HepG2 (cell line): ENCODE data around the gene ABCB4. TPM values are rescaled to one million over a fixed set of nuclear protein-coding genes. Genes with fewer than 3 reads are reported as not detected.
A peak's percentile ranks its signal among the peaks of the same experiment; 100 is the strongest.

Experiments used
- ATF1 ChIP-seq: IDR thresholded peaks from 2 replicates; pipeline ENCODE4 v1.6.1; 2016; ENCODE audit warnings: mild to moderate bottlenecking, control low read depth
- BORCS8-MEF2B ChIP-seq: sonication (generic); formaldehyde crosslinking; IDR thresholded peaks from 2 replicates; pipeline ENCODE4 v1.8.0; 2022; ENCODE audit warnings: mild to moderate bottlenecking, missing genetic modification reagents
- EZH2 ChIP-seq: conservative IDR thresholded peaks from 2 replicates; pipeline ENCODE4 v1.6.1; 2012; ENCODE audit warnings: mild to moderate bottlenecking, low read depth, low read length, moderate library complexity
- FOXA3 ChIP-seq: IDR thresholded peaks from 2 replicates; pipeline ENCODE4 v1.6.1; 2016; ENCODE audit warnings: missing genetic modification reagents, missing compliant biosample characterization
- GTF3A ChIP-seq: sonication (generic); formaldehyde crosslinking; conservative IDR thresholded peaks from 2 replicates; pipeline ENCODE4 v1.4.0; 2020; ENCODE audit warnings: mild to moderate bottlenecking, missing genetic modification reagents
- KDM5A ChIP-seq: fragments of 200-600 bp; sonication (generic); IDR thresholded peaks from 2 replicates; pipeline ENCODE4 v1.7.0; 2018; ENCODE audit warnings: antibody characterized with exemption, mild to moderate bottlenecking, low read length, borderline replicate concordance
- TEAD2 ChIP-seq: sonication (generic); formaldehyde crosslinking; IDR thresholded peaks from 2 replicates; pipeline ENCODE4 v1.9.0; 2021; ENCODE audit warnings: missing genetic modification reagents
- XBP1 ChIP-seq: sonication (generic); formaldehyde crosslinking; IDR thresholded peaks from 2 replicates; pipeline ENCODE4 v1.5.0; 2020; ENCODE audit warnings: missing genetic modification reagents
- ZNF17 ChIP-seq: sonication (generic); formaldehyde crosslinking; IDR thresholded peaks from 2 replicates; pipeline ENCODE4 v1.5.0; 2020; ENCODE audit warnings: mild to moderate bottlenecking, missing genetic modification reagents
- ZNF331 ChIP-seq: sonication (generic); formaldehyde crosslinking; IDR thresholded peaks from 2 replicates; pipeline ENCODE4 v1.4.0; 2020; ENCODE audit warnings: missing genetic modification reagents
- ZNF816 ChIP-seq: sonication (generic); formaldehyde crosslinking; IDR thresholded peaks from 2 replicates; pipeline ENCODE4 v1.8.0; 2022; ENCODE audit warnings: missing genetic modification reagents, mild to moderate bottlenecking, borderline replicate concordance
- polyA plus RNA-seq, 8 experiments: library from polyadenylated mRNA; depleted of rRNA in 3 of 8; stranded (reverse) in 7 of 8; unstranded in 1 of 8; fragments of >200 nt; fragmentation: Illumina TruSeq in 4 of 8; extraction: Trizol in 4 of 8; gene quantifications; 2 replicates each; pipeline versions ENCODE4 v1.2.1 to v1.2.3, GENCODE V29; 2011 to 2016; ENCODE audit warnings: low read depth in 4 of 8, missing spikeins in 1 of 8, mixed read lengths in 1 of 8; ENCODE audit not compliant: insufficient read depth in 1 of 8
- total RNA-seq, 5 experiments: library from RNA; depleted of rRNA; stranded (reverse); fragments of >200 nt; fragmentation: Illumina TruSeq; extraction: Trizol; gene quantifications; 2 replicates each; pipeline ENCODE4 v1.2.3, GENCODE V29; 2016; ENCODE audit warnings: low read depth in 1 of 5
- TF ChIP-seq, protein P1 (sequence below): sonication (generic); formaldehyde crosslinking; IDR thresholded peaks from 2 replicates; pipeline ENCODE4 v1.4.0; 2020; ENCODE audit warnings: missing genetic modification reagents
- TF ChIP-seq, protein P2 (sequence below): sonication (generic); formaldehyde crosslinking; IDR thresholded peaks from 2 replicates; pipeline ENCODE4 v1.4.0; 2020; ENCODE audit warnings: missing genetic modification reagents
- TF ChIP-seq, protein P3 (sequence below): sonication (generic); formaldehyde crosslinking; IDR thresholded peaks from 2 replicates; pipeline ENCODE4 v1.4.0; 2020; ENCODE audit warnings: missing genetic modification reagents
- TF ChIP-seq, protein P4 (sequence below): sonication (generic); formaldehyde crosslinking; IDR thresholded peaks from 2 replicates; pipeline ENCODE4 v1.8.1; 2022; ENCODE audit warnings: low read depth, mild to moderate bottlenecking, missing genetic modification reagents
- TF ChIP-seq, protein P5 (sequence below): sonication (generic); formaldehyde crosslinking; IDR thresholded peaks from 2 replicates; pipeline ENCODE4 v1.5.1; 2020; ENCODE audit warnings: missing genetic modification reagents, mild to moderate bottlenecking, borderline replicate concordance
- TF ChIP-seq, protein P6 (sequence below): IDR thresholded peaks from 2 replicates; pipeline ENCODE4 v1.6.1; 2016; ENCODE audit warnings: missing compliant biosample characterization, missing genetic modification reagents, borderline replicate concordance

The ABCB4 gene
- total and polyA plus RNA-seq, 2 of the 13 experiments (the other 11 are each of a cell fraction or from before 2014, with no cell fraction given): 18.0 to 32.4 TPM

DNA sequence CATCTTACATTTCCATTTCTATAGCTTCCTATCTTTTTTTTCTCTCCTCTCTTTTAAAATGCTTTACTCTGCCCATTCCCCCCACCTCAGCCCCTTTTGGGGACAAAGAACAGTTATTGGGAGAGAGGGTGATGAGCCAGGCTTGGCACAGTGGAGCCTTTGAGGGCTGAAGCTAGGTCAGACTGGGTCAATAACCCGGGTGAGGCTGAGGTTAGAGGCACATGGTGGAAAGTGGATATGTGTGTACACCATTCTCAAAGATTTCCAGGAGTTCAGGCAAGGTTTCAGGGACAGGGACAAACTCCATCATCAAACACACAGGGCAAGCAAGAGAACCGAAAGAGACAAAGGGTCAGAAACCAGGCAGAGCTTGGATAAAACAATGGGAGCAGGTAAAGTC, 11.5 kb downstream of the ABCB4 start (continued):
- TF ChIP-seq, protein P1, sequence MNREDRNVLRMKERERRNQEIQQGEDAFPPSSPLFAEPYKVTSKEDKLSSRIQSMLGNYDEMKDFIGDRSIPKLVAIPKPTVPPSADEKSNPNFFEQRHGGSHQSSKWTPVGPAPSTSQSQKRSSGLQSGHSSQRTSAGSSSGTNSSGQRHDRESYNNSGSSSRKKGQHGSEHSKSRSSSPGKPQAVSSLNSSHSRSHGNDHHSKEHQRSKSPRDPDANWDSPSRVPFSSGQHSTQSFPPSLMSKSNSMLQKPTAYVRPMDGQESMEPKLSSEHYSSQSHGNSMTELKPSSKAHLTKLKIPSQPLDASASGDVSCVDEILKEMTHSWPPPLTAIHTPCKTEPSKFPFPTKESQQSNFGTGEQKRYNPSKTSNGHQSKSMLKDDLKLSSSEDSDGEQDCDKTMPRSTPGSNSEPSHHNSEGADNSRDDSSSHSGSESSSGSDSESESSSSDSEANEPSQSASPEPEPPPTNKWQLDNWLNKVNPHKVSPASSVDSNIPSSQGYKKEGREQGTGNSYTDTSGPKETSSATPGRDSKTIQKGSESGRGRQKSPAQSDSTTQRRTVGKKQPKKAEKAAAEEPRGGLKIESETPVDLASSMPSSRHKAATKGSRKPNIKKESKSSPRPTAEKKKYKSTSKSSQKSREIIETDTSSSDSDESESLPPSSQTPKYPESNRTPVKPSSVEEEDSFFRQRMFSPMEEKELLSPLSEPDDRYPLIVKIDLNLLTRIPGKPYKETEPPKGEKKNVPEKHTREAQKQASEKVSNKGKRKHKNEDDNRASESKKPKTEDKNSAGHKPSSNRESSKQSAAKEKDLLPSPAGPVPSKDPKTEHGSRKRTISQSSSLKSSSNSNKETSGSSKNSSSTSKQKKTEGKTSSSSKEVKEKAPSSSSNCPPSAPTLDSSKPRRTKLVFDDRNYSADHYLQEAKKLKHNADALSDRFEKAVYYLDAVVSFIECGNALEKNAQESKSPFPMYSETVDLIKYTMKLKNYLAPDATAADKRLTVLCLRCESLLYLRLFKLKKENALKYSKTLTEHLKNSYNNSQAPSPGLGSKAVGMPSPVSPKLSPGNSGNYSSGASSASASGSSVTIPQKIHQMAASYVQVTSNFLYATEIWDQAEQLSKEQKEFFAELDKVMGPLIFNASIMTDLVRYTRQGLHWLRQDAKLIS (CRISPR knock-in tag): no peak
- TF ChIP-seq ATF1 (CRISPR knock-in tag): 0 out of 2 replicates have a peak, but pooled peaks have one; percentile 23
- peak; percentile 90 for TF ChIP-seq FOXA3 (CRISPR knock-in tag)
- TF ChIP-seq GTF3A (CRISPR knock-in tag): no peak
- TF ChIP-seq, protein P2, sequence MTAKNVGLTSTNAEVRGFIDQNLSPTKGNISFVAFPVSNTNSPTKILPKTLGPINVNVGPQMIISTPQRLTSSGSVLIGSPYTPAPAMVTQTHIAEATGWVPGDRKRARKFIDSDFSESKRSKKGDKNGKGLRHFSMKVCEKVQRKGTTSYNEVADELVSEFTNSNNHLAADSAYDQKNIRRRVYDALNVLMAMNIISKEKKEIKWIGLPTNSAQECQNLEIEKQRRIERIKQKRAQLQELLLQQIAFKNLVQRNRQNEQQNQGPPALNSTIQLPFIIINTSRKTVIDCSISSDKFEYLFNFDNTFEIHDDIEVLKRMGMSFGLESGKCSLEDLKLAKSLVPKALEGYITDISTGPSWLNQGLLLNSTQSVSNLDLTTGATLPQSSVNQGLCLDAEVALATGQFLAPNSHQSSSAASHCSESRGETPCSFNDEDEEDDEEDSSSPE (CRISPR knock-in tag): peak; percentile 52; the same call in 1 of the 2 replicates
- TF ChIP-seq ZNF331 (CRISPR knock-in tag): peak; percentile 77
- no peak for TF ChIP-seq EZH2
- TF ChIP-seq, protein P3, sequence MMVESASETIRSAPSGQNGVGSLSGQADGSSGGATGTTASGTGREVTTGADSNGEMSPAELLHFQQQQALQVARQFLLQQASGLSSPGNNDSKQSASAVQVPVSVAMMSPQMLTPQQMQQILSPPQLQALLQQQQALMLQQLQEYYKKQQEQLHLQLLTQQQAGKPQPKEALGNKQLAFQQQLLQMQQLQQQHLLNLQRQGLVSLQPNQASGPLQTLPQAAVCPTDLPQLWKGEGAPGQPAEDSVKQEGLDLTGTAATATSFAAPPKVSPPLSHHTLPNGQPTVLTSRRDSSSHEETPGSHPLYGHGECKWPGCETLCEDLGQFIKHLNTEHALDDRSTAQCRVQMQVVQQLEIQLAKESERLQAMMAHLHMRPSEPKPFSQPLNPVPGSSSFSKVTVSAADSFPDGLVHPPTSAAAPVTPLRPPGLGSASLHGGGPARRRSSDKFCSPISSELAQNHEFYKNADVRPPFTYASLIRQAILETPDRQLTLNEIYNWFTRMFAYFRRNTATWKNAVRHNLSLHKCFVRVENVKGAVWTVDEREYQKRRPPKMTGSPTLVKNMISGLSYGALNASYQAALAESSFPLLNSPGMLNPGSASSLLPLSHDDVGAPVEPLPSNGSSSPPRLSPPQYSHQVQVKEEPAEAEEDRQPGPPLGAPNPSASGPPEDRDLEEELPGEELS: peak; percentile 82
- TF ChIP-seq XBP1 (CRISPR knock-in tag): no peak
- no peak for TF ChIP-seq KDM5A
- TF ChIP-seq ZNF816: no peak
- peak; percentile 37; the same call in 1 of the 2 replicates for TF ChIP-seq BORCS8-MEF2B
- no peak for TF ChIP-seq TEAD2
- no peak for TF ChIP-seq ZNF17 (CRISPR knock-in tag)
- TF ChIP-seq, protein P4, sequence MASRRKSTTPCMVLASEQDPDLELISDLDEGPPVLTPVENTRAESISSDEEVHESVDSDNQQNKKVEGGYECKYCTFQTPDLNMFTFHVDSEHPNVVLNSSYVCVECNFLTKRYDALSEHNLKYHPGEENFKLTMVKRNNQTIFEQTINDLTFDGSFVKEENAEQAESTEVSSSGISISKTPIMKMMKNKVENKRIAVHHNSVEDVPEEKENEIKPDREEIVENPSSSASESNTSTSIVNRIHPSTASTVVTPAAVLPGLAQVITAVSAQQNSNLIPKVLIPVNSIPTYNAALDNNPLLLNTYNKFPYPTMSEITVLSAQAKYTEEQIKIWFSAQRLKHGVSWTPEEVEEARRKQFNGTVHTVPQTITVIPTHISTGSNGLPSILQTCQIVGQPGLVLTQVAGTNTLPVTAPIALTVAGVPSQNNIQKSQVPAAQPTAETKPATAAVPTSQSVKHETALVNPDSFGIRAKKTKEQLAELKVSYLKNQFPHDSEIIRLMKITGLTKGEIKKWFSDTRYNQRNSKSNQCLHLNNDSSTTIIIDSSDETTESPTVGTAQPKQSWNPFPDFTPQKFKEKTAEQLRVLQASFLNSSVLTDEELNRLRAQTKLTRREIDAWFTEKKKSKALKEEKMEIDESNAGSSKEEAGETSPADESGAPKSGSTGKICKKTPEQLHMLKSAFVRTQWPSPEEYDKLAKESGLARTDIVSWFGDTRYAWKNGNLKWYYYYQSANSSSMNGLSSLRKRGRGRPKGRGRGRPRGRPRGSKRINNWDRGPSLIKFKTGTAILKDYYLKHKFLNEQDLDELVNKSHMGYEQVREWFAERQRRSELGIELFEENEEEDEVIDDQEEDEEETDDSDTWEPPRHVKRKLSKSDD (CRISPR knock-in tag): no peak
- TF ChIP-seq, protein P5, sequence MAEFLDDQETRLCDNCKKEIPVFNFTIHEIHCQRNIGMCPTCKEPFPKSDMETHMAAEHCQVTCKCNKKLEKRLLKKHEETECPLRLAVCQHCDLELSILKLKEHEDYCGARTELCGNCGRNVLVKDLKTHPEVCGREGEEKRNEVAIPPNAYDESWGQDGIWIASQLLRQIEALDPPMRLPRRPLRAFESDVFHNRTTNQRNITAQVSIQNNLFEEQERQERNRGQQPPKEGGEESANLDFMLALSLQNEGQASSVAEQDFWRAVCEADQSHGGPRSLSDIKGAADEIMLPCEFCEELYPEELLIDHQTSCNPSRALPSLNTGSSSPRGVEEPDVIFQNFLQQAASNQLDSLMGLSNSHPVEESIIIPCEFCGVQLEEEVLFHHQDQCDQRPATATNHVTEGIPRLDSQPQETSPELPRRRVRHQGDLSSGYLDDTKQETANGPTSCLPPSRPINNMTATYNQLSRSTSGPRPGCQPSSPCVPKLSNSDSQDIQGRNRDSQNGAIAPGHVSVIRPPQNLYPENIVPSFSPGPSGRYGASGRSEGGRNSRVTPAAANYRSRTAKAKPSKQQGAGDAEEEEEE (CRISPR knock-in tag): no peak
- TF ChIP-seq, protein P6, sequence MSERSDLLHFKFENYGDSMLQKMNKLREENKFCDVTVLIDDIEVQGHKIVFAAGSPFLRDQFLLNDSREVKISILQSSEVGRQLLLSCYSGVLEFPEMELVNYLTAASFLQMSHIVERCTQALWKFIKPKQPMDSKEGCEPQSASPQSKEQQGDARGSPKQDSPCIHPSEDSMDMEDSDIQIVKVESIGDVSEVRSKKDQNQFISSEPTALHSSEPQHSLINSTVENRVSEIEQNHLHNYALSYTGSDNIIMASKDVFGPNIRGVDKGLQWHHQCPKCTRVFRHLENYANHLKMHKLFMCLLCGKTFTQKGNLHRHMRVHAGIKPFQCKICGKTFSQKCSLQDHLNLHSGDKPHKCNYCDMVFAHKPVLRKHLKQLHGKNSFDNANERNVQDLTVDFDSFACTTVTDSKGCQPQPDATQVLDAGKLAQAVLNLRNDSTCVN: no peak; the same call in 1 of the 2 replicates
